Measurements from ENCODE around the gene SERINC2. TPM values are rescaled to one million over a fixed set of nuclear protein-coding genes. Genes with fewer than 3 reads are reported as not detected.
A peak's percentile ranks its signal among the peaks of the same experiment; 100 is the strongest.

SERINC2 gene
- total RNA-seq, 1 experiment from 2014 or later, result 50.1 TPM

DNA sequence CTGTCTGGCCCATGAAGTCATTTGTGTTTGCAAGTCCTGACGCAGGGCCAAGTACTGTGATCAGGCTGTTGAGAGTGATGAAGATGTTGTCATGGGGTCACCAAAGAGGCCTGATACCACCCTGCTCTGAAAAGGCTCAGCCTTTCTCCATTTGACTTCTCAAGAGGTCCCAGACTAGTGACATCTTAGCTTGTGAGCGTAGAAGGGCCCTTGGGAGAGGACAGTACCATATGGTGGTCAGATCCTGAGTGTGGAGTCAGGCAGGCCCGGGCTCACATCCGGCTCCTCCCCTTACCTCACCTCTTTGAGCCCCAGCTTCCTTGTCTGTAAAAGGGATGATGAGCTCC, 29.6 kb downstream of the SERINC2 start:
- Histone ChIP-seq H3K9me2 (ENCODE audit: insufficient read depth) (no peaks in the 10 kb centered on the region), H3K79me2 (ENCODE audit: insufficient read depth, low read length) (no peaks in the 10 kb centered on the region), H4K20me1 (ENCODE audit: insufficient read depth) (no peaks in the 10 kb centered on the region), H3K9me3 (ENCODE audit: control insufficient read depth in 1 of 2, insufficient read depth in 1 of 2, low read depth in 1 of 2, low read length in 2 of 2) (peaks cover 0 to 7% of the 10 kb centered on the region in 2 experiments; a peak in 2 of 4 replicates), H3K27ac (ENCODE audit: low read depth, low read length) (no peak overlapping the region), H2AFZ (ENCODE audit: low read depth, low read length, poor library complexity, severe bottlenecking) (no peak overlapping the region), H3K9ac (ENCODE audit: low read length) (no peak overlapping the region), H3K36me3 (ENCODE audit: control insufficient read depth in 1 of 2, insufficient read depth in 2 of 2, low read length in 2 of 2) (no peaks in the 10 kb centered on the region), H3K4me1 (ENCODE audit: control insufficient read depth in 1 of 2, insufficient read depth in 2 of 2, low read length in 2 of 2) (no peaks in the 10 kb centered on the region), H3K4me2 (ENCODE audit: low read length) (no peak overlapping the region), H3K4me3 (replicated peaks in 1 of 2; ENCODE audit: low read depth in 1 of 2, low read length in 2 of 2) (no peak overlapping the region), H3K27me3 (ENCODE audit: insufficient read depth, low read length) (no peaks in the 10 kb centered on the region)
- ChIA-PET POLR2A (no interaction called here), CTCF (interaction anchor here (0.7 kb wide), 1 partner anchor 49 kb away, joined by 3 read pairs; no protein-coding TSS in a partner anchor), RAD21 (ENCODE audit: low non-redundant PET in 1 of 2, low total read pairs in 2 of 2, uncharacterized antibody in 2 of 2, unreplicated experiment in 2 of 2) (no interaction called here)
- no TSS peak for BruUV-seq (replicated peaks)
- intact Hi-C loops (cut with micrococcal nuclease), result no loop called here
- TF ChIP-seq YY1 (IDR thresholded peaks at IDR 0.05; ENCODE audit: extremely low read depth, insufficient replicate concordance, low read depth, low read length), result no peak
- no peak for TF ChIP-seq JUND (IDR thresholded peaks at IDR 0.05)
- TF ChIP-seq POLR2AphosphoS5 (IDR thresholded peaks at IDR 0.05; ENCODE audit: low read depth, low read length), result no peak
- TF ChIP-seq, protein P1, sequence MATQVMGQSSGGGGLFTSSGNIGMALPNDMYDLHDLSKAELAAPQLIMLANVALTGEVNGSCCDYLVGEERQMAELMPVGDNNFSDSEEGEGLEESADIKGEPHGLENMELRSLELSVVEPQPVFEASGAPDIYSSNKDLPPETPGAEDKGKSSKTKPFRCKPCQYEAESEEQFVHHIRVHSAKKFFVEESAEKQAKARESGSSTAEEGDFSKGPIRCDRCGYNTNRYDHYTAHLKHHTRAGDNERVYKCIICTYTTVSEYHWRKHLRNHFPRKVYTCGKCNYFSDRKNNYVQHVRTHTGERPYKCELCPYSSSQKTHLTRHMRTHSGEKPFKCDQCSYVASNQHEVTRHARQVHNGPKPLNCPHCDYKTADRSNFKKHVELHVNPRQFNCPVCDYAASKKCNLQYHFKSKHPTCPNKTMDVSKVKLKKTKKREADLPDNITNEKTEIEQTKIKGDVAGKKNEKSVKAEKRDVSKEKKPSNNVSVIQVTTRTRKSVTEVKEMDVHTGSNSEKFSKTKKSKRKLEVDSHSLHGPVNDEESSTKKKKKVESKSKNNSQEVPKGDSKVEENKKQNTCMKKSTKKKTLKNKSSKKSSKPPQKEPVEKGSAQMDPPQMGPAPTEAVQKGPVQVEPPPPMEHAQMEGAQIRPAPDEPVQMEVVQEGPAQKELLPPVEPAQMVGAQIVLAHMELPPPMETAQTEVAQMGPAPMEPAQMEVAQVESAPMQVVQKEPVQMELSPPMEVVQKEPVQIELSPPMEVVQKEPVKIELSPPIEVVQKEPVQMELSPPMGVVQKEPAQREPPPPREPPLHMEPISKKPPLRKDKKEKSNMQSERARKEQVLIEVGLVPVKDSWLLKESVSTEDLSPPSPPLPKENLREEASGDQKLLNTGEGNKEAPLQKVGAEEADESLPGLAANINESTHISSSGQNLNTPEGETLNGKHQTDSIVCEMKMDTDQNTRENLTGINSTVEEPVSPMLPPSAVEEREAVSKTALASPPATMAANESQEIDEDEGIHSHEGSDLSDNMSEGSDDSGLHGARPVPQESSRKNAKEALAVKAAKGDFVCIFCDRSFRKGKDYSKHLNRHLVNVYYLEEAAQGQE (IDR thresholded peaks at IDR 0.05; ENCODE audit: low read depth), result no peak
- TF ChIP-seq SP1 (IDR thresholded peaks at IDR 0.05; ENCODE audit: low read depth), result no peak
- TF ChIP-seq SRF (IDR thresholded peaks at IDR 0.05; ENCODE audit: low read depth), result no peak
- DNase-seq (ENCODE audit: low read depth, low spot score) (no peak), ATAC-seq (no peak)

- H3K9me2 ChIP-seq (ENCODE audit: insufficient read depth), result no peaks in the 10 kb centered on the region
- H2AFZ ChIP-seq (ENCODE audit: low read depth, low read length, poor library complexity, severe bottlenecking), result no peak overlapping the region
- ATAC-seq (no peak), DNase-seq (ENCODE audit: low read depth, low spot score) (no peak)
- no peak overlapping the region for H3K27ac ChIP-seq (ENCODE audit: low read depth, low read length)
- ChIA-PET RAD21 (ENCODE audit: low non-redundant PET in 1 of 2, low total read pairs in 2 of 2, uncharacterized antibody in 2 of 2, unreplicated experiment in 2 of 2) (no interaction called here), POLR2A (no interaction called here), CTCF (no interaction called here)
- H3K4me1 ChIP-seq (ENCODE audit: control insufficient read depth in 1 of 2, insufficient read depth in 2 of 2, low read length in 2 of 2), result no peaks in the 10 kb centered on the region
- intact Hi-C loops (cut with micrococcal nuclease), result no loop called here
- H3K4me3 ChIP-seq (replicated peaks in 1 of 2; ENCODE audit: low read depth in 1 of 2, low read length in 2 of 2), result no peak overlapping the region
- no peak overlapping the region for H3K4me2 ChIP-seq (ENCODE audit: low read length)
- no peaks in the 10 kb centered on the region for H3K27me3 ChIP-seq (ENCODE audit: insufficient read depth, low read length)
- no peak overlapping the region for H3K9ac ChIP-seq (ENCODE audit: low read length)
- H4K20me1 ChIP-seq (ENCODE audit: insufficient read depth), result no peaks in the 10 kb centered on the region
- H3K9me3 ChIP-seq (ENCODE audit: control insufficient read depth in 1 of 2, insufficient read depth in 1 of 2, low read depth in 1 of 2, low read length in 2 of 2), result peaks cover 0 to 7% of the 10 kb centered on the region in 2 experiments; a peak in 2 of 4 replicates
- no peaks in the 10 kb centered on the region for H3K79me2 ChIP-seq (ENCODE audit: insufficient read depth, low read length)
- BruUV-seq (replicated peaks), result no TSS peak
- TF ChIP-seq SIN3A (IDR thresholded peaks at IDR 0.05; ENCODE audit: low read depth), result 0 out of 2 replicates have a peak, but pooled peaks have one; percentile 23
- TF ChIP-seq YY1 (IDR thresholded peaks at IDR 0.05; ENCODE audit: extremely low read depth, insufficient replicate concordance, low read depth, low read length), result no peak
- no peak for TF ChIP-seq POLR2AphosphoS5 (IDR thresholded peaks at IDR 0.05; ENCODE audit: low read depth, low read length)
- TF ChIP-seq CEBPB (IDR thresholded peaks at IDR 0.05; ENCODE audit: low read depth), result no peak
- no peak for TF ChIP-seq POLR2A (IDR thresholded peaks at IDR 0.05; ENCODE audit: borderline replicate concordance, extremely low read depth, insufficient read depth, insufficient read length)
- no peak for TF ChIP-seq TCF7L2 (IDR thresholded peaks at IDR 0.05; ENCODE audit: borderline replicate concordance, extremely low read depth, insufficient read depth, insufficient read length)
- H3K36me3 ChIP-seq (ENCODE audit: control insufficient read depth in 1 of 2, insufficient read depth in 2 of 2, low read length in 2 of 2), result no peaks in the 10 kb centered on the region
These were observed 30.7 kb downstream of the SERINC2 start for GRCh38 chr1:31443673-31444072.

Measured in HCT116 (cell line).